HG03521 (cell line): ENCODE measurements around the gene CLIC5.
"Not testable (repeated sequence)": the region's sequence is repeated elsewhere in the genome, so short reads cannot be mapped to it uniquely, and the experiment has no call there.

Experiments used
- ATAC-seq: cut with Tn5 transposase; IDR thresholded peaks from one replicate; pipeline ENCODE4 v1.9.1; 2021; ENCODE audit warnings: mild to moderate bottlenecking, moderate library complexity; ENCODE audit not compliant: unreplicated experiment

The CLIC5 gene

GRCh38 chr6:45929421-45930361 lies 86.0 kb downstream of the CLIC5 start:
- no peak for ATAC-seq

GRCh38 chr6:45928721-45929305 lies 86.8 kb downstream of the CLIC5 start:
- no peak for ATAC-seq

GRCh38 chr6:45927421-45928320 lies 88.0 kb downstream of the CLIC5 start:
- ATAC-seq, result no peak

GRCh38 chr6:45926423-45926822 lies 89.2 kb downstream of the CLIC5 start:
- not testable (repeated sequence) for ATAC-seq

- no peak for ATAC-seq
These were observed 90.8 kb downstream of the CLIC5 start for GRCh38 chr6:45924763-45925342.

GRCh38 chr6:45923831-45924391 lies 91.7 kb downstream of the CLIC5 start:
- peak; percentile 42 for ATAC-seq

GRCh38 chr6:45922728-45923351 lies 92.8 kb downstream of the CLIC5 start:
- ATAC-seq, result no peak

GRCh38 chr6:45921691-45922281 lies 93.9 kb downstream of the CLIC5 start:
- ATAC-seq, result no peak

- peak; percentile 44 for ATAC-seq
These were observed 94.7 kb downstream of the CLIC5 start for GRCh38 chr6:45920819-45921511.

GRCh38 chr6:45917439-45917838 lies 98.2 kb downstream of the CLIC5 start:
- no peak for ATAC-seq

- no peak for ATAC-seq
These were observed 99.0 kb downstream of the CLIC5 start for GRCh38 chr6:45916692-45917091.

- ATAC-seq, result no peak
These were observed 99.7 kb downstream of the CLIC5 start for GRCh38 chr6:45915780-45916468.

- ATAC-seq, result no peak
These were observed 104.0 kb downstream of the CLIC5 start for GRCh38 chr6:45911691-45912090.

- no peak for ATAC-seq
These were observed 111.7 kb downstream of the CLIC5 start for GRCh38 chr6:45903959-45904358.

- no peak for ATAC-seq
These were observed 112.7 kb downstream of the CLIC5 start for GRCh38 chr6:45902984-45903383.

GRCh38 chr6:45901767-45902650 lies 113.7 kb downstream of the CLIC5 start:
- ATAC-seq, result no peak
